BLaER1 treated with 17β-estradiol and CSF1 and Interleukin-3, amounts not matched to agents 10 nM and 100 nM (cell line): ENCODE data around the gene ZNG1F.
"Not testable (repeated sequence)": the region's sequence is repeated elsewhere in the genome, so short reads cannot be mapped to it uniquely, and the experiment has no call there.

Experiments used
- H3K27ac ChIP-seq, 11 experiments: shearing (Covaris generic); formaldehyde crosslinking; 2 replicates each; pipeline ENCODE4 v1.8.1; 2022
- H3K27me3 ChIP-seq, 11 experiments: shearing (Covaris generic); formaldehyde crosslinking; 2 replicates each; pipeline ENCODE4 v1.8.1; 2022
- H3K36me3 ChIP-seq, 11 experiments: shearing (Covaris generic); formaldehyde crosslinking; 2 replicates each; pipeline ENCODE4 v1.8.1; 2022
- H3K4me1 ChIP-seq, 10 experiments: shearing (Covaris generic); formaldehyde crosslinking; 2 replicates each; pipeline ENCODE4 v1.8.1; 2022
- H3K4me2 ChIP-seq, 11 experiments: shearing (Covaris generic); formaldehyde crosslinking; 2 replicates each; pipeline ENCODE4 v1.8.1; 2022
- H3K4me3 ChIP-seq, 10 experiments: shearing (Covaris generic); formaldehyde crosslinking; 2 replicates each; pipeline ENCODE4 v1.8.1; 2022
- H3K9ac ChIP-seq, 11 experiments: shearing (Covaris generic); formaldehyde crosslinking; 2 replicates each; pipeline ENCODE4 v1.8.1; 2022
- H3K9me3 ChIP-seq, 11 experiments: shearing (Covaris generic); formaldehyde crosslinking; replicated peaks in 1 of 11; 2 replicates each; pipeline ENCODE4 v1.8.1; 2022
- H4K20me1 ChIP-seq, 11 experiments: shearing (Covaris generic); formaldehyde crosslinking; 2 replicates each; pipeline ENCODE4 v1.8.1; 2022

Gene ZNG1F

DNA sequence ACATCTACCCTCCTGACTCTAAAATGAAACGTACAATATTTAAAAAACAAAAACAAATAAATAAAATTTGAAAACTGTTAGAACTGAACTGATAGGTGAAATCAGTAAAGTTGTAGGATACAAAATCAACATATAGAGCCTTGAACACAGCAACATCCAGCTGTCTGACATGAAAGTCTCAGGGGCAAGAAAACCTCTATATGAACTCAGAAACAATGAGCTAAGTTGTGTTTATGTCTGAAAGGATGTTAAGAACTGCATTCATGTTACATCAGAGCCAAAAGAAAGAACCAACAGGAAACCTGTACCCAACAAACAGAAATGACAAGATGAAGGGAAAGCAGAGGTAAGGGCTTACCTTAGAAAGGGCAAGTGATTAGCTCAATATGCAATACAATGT, 102.4 kb downstream of the ZNG1F start:
- not testable (repeated sequence) for H3K9ac ChIP-seq, H3K4me2 ChIP-seq, H3K4me3 ChIP-seq, H4K20me1 ChIP-seq, H3K27me3 ChIP-seq, H3K4me1 ChIP-seq, H3K27ac ChIP-seq, H3K9me3 ChIP-seq, H3K36me3 ChIP-seq

- not testable (repeated sequence) for H3K9me3 ChIP-seq
Measured at GRCh38 chr9:41086215-41086614, 102.9 kb downstream of the ZNG1F start.

GRCh38 chr9:41082358-41082757, 106.8 kb downstream of the ZNG1F start:
- H3K9me3 ChIP-seq, H3K4me2 ChIP-seq, H3K4me1 ChIP-seq, H3K27me3 ChIP-seq, H3K4me3 ChIP-seq, H4K20me1 ChIP-seq, H3K27ac ChIP-seq, H3K36me3 ChIP-seq, H3K9ac ChIP-seq: not testable (repeated sequence)

More at GRCh38 chr9:41086215-41086614, 102.9 kb downstream of the ZNG1F start:
- not testable (repeated sequence) for H3K27me3 ChIP-seq, H3K36me3 ChIP-seq, H3K4me2 ChIP-seq, H3K4me3 ChIP-seq, H3K4me1 ChIP-seq, H3K27ac ChIP-seq, H4K20me1 ChIP-seq, H3K9ac ChIP-seq
